Stimulated activated CD4-positive, alpha-beta T cell treated with anti-CD3 and anti-CD28 coated beads, Interleukin-12 subunit alpha, Interleukin-12 subunit beta, amount 100 ng/mL, for 4 hours (primary cell): Measurements from ENCODE around the gene RBKS.
"Not testable (repeated sequence)": the region's sequence is repeated elsewhere in the genome, so short reads cannot be mapped to it uniquely, and the experiment has no call there.

Experiments used
- DNase-seq: peaks from one replicate; pipeline ENCODE4 v3.0.0-alpha.2; 2020

RBKS gene

DNA sequence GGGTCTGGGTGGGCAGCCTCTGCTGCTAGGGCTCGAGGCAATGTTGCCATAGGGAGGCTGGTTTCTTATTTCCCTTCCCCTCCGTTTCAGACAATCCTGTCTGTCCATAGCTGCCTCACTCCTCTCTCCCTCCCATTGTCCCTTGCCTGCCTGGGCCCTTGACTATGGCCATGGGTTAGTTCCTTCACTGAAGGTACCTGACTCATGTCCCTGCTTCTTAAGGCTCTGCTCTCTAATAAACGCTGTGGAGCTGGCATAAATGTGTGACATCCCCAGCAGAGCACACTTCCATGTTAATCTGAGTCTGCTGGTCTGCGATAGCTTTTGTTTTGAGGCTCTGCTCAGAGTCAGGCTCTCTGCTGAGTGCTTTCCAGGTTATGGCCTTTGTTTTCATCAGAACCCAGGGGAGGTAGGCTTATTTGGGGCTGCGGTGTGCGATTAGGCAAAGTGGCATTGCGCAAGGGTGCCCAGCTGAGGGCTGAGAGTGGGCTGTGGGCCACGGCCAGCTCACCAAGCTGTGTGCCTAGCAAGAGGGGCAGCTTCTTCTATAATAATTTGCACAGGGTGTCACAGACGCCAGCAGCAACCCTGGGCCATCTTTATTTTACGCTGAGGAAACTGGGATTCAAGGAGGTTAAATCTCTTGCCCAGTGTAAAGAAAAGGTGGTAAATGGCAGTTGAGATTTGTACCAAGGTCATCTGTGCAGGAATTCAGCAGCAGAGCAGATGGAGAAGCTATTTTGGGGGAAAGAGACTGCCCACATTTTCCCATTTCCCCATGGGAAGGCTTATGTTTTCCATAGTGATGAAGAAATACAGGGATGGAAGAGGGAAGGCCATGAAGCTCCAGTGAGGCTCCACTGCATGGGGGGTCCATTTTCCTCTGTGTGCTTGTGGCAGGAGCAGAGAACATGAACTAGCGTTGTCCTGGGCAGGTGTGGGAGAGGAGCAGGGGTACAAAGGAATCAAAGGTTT is 93.1 kb downstream of the RBKS start:
- DNase-seq, result no peak

DNA sequence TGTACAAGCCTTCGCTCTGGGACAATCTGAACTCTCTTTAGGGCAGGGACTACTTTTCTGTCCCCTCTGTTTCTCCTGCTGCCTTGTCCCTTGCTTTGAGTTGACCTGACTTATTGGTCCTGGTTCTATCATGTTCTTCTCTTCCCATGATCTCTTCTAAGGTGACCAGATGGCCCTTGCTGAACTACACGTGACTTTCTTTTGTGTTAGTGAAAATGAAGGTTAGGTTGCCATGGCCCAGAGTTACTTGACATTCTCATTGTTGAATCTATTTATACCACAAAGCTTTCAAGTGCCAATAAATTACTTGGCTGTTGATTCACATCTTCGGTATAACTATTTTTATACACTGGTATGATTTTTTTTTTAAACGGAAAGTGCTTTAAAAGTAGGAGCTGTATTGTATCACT is 94.3 kb downstream of the RBKS start:
- no peak for DNase-seq

DNA sequence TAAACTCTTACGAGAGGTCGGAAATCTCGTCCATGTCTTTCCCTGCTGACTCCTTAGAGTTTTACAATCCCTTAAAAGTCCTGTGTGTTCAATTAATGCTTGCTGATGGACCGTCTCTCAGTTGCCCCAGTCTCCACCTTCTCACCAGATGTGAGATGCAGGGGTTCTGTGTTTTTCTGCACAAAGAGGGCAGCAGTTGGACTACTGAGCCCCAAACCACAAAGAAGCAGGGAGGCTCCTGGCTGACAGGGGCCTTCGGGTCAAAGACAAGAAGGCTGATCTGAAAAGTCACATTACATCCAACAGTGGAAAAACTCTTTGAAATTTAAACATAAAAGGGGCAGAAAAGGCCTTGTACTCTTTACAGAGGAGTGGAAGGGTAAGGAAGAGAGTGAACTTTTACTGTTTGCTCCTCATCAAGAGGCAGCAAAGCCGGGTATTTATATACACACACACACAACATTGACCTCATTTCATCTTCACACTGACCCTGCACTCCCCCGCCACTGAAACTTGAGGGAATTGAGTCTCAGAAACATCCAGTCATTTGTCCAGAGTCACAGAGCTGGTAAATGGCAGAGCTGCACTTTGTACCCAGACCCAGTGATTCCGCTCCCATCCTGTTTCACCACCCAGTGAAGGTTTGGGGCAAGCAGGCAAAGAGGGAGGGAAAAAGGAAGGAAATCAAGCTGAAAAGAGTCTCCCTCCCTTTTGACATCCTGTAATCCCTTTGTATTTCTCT is 94.9 kb downstream of the RBKS start:
- no peak for DNase-seq

DNA sequence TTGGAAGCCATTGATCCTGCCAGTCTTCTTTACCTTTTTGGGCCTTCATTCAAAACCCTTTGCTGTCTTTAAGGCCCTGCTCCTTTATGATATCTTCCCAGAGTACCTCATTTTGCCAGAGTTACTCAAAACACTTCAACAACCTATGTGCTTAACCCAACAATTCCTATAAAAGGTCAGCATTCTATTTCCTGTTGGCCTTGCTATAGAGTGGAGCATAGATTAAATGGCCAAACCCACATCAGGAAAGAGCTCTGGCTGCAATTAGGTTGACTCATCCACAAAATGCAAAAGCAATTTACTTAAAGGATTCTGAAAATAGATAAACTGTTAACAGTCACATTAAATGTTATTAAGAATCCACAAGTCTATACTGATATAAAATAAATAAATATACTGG is 97.4 kb downstream of the RBKS start:
- DNase-seq, result no peak

DNA sequence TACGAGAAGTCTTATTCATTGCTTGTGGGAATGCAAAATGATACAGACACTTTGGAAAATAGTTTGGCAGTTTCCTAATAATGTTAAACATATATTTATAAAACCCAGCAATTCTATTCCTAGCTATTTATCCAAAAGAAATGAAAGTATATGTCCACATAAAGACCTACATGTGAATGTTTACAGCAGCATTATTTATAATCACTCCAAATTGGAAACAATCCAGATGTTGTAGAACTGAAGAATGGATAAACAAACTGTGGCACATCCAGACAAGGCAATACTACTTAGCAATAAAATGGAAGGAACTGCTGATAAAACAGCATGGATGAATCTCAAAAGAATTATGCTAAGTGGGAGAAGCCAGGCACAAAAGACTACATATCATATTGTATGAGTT is 99.4 kb downstream of the RBKS start:
- no peak for DNase-seq

DNA sequence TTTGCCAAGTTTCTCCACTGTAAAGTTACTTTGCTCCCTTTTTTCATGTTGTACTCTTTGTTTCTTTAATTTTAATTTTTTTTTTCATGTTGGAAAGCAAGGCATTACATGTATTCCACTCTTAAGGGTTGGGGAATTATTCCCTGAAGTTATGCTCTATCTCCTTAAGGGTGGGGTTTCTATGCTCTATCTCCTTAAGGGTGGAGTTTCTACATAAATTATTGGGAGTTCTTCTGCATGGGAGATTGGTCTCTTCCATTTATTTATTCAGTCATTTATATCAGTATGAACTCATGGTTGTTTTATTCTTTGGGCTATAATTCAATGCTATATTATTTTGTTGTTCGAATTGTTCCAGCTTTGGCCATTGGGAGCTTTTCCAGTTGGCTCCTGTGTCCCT is 107.5 kb downstream of the RBKS start:
- DNase-seq, result no peak

DNA sequence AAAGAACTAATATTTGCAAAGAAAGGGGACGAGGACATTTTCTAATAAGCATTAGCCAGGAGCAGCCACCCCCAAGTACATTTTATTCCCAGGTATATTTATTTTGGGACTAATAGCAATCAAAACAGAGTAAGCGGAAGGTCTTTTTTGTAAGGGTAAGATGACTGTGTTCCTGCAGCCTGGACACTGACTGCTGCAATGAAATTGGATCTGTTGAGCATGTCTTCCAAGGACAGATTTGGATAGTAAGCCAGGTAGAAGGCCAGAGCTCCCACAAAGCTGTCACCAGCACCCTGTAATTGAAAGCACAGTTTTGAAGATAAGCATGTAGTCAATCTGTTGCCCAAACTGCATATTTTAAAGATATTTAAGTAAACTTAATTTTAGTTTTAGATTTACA is 108.7 kb downstream of the RBKS start:
- no peak for DNase-seq

DNA sequence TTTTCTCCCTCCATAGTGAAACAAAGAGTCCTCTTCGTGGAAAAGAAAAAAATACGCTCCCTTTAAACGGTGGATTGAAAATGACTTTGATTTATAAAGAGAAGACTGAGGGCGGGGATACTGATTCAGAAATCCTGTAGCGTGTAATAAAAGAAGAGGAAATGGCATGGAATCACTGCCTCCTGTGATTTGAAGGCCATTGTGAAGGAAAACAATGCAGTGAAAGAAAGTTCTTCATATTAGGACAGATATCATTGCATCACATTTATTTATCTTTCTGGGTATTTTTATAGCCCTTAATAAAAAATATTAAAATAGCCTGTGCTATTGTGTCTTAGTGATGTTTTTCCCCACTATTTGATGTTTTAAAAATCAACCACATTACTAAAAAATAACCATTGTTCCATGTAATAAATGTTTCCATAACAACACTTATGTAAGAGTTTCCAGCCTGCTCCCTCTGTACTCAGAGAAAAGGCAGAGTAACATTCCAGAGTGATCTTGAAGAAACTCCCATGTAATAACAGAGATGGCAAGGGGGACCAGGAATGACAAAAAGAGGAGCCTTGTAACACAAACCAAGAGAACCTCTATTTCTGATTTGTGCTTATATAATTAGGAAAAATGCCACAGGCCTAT is 110.7 kb downstream of the RBKS start:
- no peak for DNase-seq

DNA sequence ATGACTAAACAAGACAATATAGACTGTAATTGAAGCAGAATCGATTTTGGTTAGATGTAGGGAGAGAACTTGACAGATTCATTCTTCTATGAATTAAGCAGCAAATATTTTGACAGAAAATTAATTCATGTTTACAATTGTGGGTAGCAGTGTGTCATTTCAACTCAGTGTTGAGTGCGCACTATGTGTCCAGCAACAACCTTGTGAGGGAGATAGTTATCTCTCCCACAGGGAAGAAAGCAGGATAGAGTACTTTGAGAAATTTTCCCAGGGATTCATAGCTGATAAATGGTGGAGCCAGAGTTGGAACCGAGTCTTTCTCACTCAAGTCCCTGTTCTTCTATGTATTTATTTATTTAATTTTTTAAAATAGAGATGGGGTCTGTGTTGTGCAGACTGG is 113.5 kb downstream of the RBKS start:
- DNase-seq, result no peak

DNA sequence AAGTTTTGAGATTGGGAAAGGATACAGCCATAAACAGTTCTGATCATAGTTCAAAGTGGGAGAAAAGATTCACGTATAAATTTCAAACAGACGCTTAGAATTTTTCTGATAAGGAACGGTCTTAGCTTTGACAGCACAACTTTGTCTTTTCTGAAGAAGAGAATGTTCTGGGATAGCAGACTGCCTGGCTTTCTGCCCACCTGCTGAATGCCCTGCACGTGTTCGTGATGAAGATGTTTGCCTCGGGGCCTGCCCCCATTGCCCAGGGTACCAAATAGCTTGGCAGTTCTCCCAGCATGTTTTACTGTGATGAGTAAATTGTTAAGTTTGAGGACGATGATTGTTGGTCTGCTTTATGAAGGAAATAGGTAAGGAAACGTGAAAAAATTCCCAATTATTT is 114.1 kb downstream of the RBKS start:
- DNase-seq, result no peak

DNA sequence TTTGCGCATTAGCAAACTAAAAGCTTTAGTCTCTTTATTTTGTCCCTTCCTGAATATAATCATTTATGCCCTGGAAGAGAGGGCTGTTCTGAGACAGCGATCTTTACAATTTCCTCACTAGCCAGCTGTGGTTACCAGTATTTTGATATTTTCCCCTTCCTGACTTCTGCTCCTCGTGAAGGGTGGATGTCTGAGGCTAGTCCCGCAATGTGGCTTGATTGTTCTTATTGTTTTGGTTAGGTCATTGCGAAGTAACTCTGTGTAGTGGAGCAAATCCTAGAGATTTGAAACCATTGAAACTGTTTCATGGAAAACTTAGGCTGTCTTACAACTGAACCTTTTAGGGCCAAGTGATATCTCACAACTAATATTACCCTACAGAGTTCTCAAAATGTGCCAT is 116.2 kb downstream of the RBKS start:
- no peak for DNase-seq

DNA sequence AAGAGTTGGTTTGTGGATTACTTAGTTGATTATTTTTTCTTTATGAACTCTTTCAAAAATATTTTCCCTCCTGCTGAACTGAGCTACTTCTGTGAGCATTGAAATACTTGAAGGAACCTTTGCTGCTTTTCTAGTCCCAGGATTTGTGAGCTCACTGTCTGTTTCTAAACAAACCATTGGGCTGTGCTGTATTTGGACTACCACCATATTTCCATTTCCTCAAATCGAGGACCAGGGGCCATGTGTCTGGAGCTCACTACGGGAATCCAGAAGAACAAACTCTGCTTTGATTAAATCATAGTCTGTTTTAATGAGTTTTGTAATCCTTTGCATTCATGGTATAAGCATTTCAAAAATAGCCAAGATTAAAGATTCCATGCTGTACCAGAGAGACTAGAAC is 117.4 kb downstream of the RBKS start:
- DNase-seq, result no peak

DNA sequence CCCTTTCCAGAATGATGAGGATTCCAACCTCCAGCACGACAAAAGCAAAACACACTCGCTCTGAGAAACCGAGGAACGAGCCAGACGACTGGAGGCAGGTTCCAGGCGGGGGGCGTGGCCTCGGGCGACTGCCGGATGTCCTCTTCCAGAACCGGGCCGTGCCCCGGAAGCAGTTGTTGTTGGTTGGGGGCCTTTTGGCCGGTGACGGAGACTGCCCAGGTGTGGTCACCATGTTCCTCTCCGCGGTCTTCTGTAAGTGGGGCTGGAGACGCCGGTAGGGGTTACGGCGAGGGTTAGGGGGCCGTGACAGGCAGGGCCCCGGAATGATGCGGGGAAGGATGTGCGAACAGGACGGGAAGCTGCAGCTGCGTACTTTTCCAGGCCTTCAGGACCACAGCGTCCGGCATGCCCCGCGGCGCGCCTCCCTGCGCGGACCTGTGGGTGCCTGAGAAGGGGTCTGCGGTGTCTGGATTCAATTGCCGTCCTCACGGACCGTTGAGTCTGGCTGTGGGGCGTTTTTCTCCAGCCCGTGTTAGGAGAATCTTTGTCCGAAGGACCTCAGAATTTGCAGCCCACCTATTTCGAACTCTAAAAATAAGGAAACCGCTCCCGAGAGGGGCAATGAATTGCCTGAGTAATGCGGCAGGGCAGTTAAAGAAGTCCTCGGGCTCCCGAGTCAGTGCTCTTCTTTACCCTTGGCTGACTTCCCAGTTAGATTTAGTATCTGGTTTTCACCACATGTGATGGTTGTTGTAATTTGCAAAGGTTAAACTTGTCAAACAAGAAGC is 118.4 kb downstream of the RBKS start, which contains the start of gene MRPL33:
MRPL33 (plus strand) TSS at position 172 of the 788 bp plus-strand sequence; CDS start at position 231, 59 bp downstream.
- peak; percentile 93 for DNase-seq

DNA sequence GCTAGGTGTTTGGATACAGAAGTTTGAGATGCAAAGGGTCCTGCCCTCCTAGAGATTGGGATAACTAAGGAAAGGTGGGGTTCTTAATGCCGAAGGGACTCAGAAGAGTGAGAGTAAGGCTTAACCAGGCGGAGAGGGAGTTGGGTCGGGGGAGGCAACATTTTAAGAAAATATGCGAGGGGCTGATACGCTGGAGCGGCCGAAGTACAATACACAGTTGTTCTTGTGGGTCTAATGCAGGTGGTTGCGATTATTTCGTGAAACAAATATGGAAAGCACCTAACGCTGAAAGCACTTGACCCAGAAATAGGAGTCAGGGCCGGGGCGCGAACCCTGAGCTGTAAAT is 119.0 kb downstream of the RBKS start:
- no peak for DNase-seq

DNA sequence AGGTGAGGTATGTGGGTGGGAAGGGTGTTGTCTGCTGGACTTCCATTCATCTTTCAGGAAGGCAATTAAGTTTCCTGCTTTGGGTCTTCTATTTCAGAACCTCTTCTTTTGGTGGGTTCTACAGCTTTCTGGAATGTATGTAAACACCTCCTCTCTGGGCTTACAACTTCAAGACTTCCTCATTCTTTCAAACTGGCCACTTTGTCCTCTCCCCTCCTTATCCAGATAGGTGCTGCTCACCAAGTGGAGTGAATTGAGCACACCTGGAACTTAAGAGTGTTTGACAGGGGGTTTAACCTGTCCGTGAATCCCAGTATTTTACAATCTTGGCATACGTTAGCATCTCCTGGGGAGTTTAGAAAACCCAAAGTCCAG is 123.9 kb downstream of the RBKS start:
- DNase-seq, result no peak

DNA sequence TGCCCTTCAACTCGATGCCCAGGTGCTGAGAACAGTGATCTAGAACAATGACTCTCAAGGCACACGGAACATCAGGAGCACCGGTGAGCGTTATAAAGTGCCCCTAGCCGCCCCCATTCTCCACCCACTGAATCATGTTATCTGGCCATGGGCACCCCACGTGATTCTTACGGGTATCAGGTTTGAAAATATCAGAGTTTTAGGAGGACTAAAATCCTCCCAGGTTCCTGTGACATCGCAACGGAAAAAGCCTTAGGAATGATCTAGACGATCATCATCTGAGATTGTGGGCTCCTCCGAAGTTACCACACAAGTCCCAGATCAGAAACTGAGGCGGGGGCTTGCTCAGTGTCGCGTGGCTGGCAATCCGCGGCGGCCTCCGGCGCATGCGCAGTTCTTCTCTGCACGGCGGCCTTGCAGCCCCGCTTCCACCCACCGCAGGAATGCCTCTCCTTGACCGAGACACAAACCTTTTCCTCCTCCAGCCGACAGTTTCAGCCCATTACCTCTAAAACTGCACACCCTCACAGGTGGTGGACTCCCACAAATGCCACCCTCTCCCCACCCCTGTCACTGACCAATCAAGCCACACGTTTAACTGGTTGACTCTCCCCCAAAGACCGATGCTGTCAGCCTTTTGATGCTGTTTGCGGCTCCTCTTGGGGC is 124.4 kb downstream of the RBKS start:
- DNase-seq, result peak; percentile 57

DNA sequence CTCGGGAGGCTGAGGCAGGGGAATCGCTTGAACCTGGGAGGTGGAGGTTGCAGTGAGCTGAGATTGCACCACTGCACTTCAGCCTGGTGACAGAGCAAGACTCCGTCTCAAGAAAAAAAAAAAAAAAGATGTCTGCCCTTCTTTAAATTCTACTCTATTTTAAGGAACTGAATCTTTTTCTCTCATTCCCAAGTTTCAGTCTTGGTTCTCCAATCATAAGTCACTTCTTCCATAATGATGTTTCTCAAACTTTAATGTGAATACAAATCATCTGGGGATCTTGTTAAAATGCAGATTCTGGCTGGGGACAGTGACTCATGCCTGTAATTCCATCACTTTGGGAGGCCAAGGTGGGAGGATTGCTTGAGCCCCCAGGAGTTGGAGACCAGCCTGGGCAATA is 125.7 kb downstream of the RBKS start:
- DNase-seq, result not testable (repeated sequence)

DNA sequence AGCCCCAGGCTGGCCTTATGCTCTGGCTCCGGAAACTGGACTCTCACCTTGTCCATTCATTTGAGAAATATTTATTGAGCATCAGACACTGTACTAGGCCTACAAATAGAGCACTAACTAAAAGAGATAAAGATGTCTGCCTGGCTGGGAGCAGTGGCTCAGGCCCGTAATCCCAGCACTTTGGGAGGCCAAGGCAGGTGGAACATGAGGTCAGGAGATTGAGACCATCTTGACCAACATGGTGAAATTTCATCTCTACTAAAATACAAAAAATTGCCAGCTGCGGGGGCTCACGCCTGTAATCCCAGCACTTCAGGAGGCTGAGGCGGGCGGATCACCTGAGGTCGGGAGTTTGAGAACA is 126.3 kb downstream of the RBKS start:
- DNase-seq, result no peak

DNA sequence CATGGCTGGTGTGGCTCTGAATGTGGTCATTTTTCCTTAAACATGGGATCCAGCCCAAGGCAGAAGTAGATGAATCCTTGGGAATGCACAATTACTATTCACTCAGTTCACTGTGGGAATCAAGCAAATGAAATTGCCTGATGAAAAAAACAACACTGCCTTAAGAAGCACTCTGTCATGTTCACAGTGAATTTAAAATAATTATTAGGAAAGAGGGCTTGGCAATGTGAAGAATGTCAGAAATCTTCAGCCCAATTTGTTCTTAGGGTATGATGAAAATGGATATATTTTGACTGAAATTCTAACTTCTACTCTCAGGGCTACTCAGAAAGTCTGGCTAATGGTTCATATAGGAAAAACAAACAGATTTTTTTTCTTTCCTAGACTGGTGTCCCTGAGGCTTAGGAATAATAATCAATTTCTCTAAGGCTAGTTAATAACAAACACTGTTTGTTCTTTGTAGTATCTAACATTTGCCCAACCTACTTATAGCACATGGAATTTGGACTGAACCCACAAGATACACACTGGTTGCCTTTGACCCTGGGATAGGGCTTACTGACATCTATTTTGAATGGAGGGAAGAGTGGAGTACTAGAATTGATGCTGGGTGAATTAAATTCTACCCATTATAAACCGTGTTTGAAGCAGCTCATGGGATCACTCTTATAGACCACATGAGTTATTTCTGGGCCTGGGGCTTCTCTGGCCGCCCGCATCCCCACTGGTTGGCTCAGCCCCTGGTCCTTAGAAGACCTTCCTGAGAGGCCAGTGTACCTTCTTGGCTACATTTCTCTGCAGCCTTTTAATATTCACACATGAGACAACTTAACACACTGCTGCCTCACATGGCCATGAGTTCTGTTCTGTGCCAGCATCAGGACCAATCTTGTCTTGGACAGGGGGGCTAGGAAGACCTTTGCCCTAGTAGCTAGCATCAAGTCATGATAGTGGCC is 127.0 kb downstream of the RBKS start:
- no peak for DNase-seq

DNA sequence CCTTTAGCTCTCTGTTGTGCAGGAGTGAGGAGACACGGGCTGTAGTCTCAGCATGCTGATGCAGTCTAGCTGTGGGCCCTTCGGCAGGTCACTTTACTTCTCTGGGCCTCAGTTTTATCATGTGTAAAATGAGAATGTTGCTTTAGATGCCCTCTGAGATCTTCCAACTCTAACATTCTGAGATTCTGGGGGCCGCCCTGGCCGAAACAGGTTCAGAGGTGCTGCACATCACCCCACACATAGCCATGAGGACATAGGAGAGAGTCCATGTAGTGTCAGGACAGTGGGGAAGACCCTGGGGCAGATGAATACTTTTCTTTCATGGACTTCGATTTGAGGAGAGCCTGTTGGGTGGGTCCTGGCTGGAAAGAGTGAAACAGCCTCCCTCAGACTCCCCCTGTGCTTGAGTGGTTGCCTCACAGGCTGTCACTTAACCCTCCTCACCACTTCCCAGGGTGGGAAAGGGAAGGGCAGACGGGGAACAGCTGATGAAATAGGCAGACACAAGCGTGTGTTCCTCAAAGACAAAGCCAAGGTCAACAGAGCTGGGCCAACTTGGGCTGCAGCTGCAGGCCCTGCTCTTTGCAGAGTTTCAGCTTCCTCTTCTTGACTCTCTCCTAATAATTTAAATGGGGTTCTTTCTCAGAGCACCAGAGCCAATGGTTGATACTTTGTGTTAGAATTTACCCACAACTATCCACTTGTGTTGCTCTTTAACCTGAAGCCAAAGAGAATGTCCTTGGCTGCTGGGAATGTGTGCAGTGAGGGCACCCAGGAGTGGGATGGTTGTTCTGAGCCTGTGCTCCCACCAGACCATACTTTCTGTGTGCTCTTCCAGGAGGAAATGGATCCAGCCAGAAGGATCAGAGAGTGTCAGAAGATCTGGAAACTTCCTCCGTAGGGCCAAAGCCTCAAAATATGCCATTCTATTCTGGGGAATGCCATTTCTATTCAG is 133.4 kb downstream of the RBKS start:
- no peak for DNase-seq
